CD4-positive, alpha-beta T cell (primary cell): ENCODE data around the gene CAP2. TPM values are rescaled to one million over a fixed set of nuclear protein-coding genes. Genes with fewer than 3 reads are reported as not detected.

Experiments
- ATAC-seq: fragments of 200-7000 bp; cut with Tn5 transposase; one replicate; pipeline ENCODE4 v1.10.0; 2022; ENCODE audit warnings: mild to moderate bottlenecking; ENCODE audit not compliant: poor library complexity
- CTCF ChIA-PET: fragments of 350-600 bp; sonication (Branson Sonifier 250); formaldehyde crosslinking; loops from one replicate; lab custom pipeline; 2021; ENCODE audit warnings: antibody characterized with exemption, inconsistent platforms; lab: Charles Lee
- POLR2A ChIA-PET: fragments of 350-600 bp; sonication (Branson Sonifier 250); formaldehyde crosslinking; loops from one replicate; lab custom pipeline; 2021; ENCODE audit warnings: antibody characterized with exemption, inconsistent platforms; lab: Charles Lee
- DNase-seq, 14 experiments: peaks; one replicate each; pipeline ENCODE4 v3.0.0-alpha.2; 2013 to 2020; ENCODE audit warnings: mixed read lengths in 2 of 14
- H3K27ac ChIP-seq, 2 donors: one replicate each; pipeline versions ENCODE4 v1.5.1 to v1.7.0; 2013; ENCODE audit warnings: low read length in 2 of 2, low read depth in 1 of 2, mild to moderate bottlenecking in 1 of 2
- H3K27me3 ChIP-seq, 2 experiments: 1 replicate in 1 of 2; 2 replicates in 1 of 2; pipeline versions ENCODE4 v1.6.1 to v1.7.0; 2013; ENCODE audit warnings: low read length in 2 of 2, control low read depth in 1 of 2, mild to moderate bottlenecking in 1 of 2, moderate library complexity in 1 of 2; ENCODE audit not compliant: insufficient read depth in 2 of 2, control insufficient read depth in 1 of 2
- H3K36me3 ChIP-seq: one replicate; pipeline ENCODE4 v1.6.1; 2013; ENCODE audit warnings: low read length, control low read depth; ENCODE audit not compliant: insufficient read depth
- H3K4me1 ChIP-seq: one replicate; pipeline ENCODE4 v1.6.1; 2013; ENCODE audit warnings: low read length, control low read depth; ENCODE audit not compliant: insufficient read depth
- H3K4me3 ChIP-seq: one replicate; pipeline ENCODE4 v1.5.1; 2013; ENCODE audit warnings: mild to moderate bottlenecking, low read length, moderate library complexity
- H3K9me3 ChIP-seq, 2 experiments: 1 replicate in 1 of 2; 2 replicates in 1 of 2; pipeline versions ENCODE4 v1.6.1 to v1.7.0; 2013; ENCODE audit warnings: low read length in 2 of 2, mild to moderate bottlenecking in 2 of 2, control low read depth in 1 of 2, moderate library complexity in 1 of 2; ENCODE audit not compliant: control insufficient read depth in 1 of 2, insufficient read depth in 1 of 2
- H3K27ac Mint-ChIP-seq: one replicate; pipeline ENCODE4 v1.8.0; 2020; ENCODE audit warnings: mixed read lengths
- H3K27me3 Mint-ChIP-seq: one replicate; pipeline ENCODE4 v1.8.0; 2021; ENCODE audit warnings: mixed read lengths
- H3K36me3 Mint-ChIP-seq: one replicate; pipeline ENCODE4 v1.8.0; 2021; ENCODE audit warnings: low read depth, mixed read lengths
- H3K4me1 Mint-ChIP-seq: one replicate; pipeline ENCODE4 v1.8.0; 2021; ENCODE audit warnings: low read depth, mixed read lengths
- H3K4me3 Mint-ChIP-seq: one replicate; pipeline ENCODE4 v1.8.0; 2020; ENCODE audit warnings: mild to moderate bottlenecking, mixed read lengths
- H3K9me3 Mint-ChIP-seq: one replicate; pipeline ENCODE4 v1.8.0; 2020; ENCODE audit warnings: mixed read lengths
- CTCF ChIP-seq: fragments of 200-600 bp; IDR thresholded peaks from one replicate; pipeline ENCODE4 v1.8.0; 2022; ENCODE audit warnings: antibody characterized with exemption, mild to moderate bottlenecking
- intact Hi-C, 2 experiments: fragments of 100-400 bp; cut with DNase I in 1 of 2; cut with micrococcal nuclease in 1 of 2; formaldehyde crosslinking; loops; one replicate each; pipeline versions ENCODE4 v1.15.1 to v1.9.0; 2023 to 2025; cut with DNase I, micrococcal nuclease
- total RNA-seq, 174 experiments: library from RNA in 2 of 174; stranded (reverse) in 2 of 174; gene quantifications; one replicate each; pipeline ENCODE4 v1.2.3 and lab custom pipeline; 2021 to 2026

The CAP2 gene
- total RNA-seq, 2 experiments from 2014 or later, result not detected

GRCh38 chr6:17480476-17480875 is 87.1 kb downstream of the CAP2 start:
- no peak for DNase-seq
- POLR2A ChIA-PET, result no interaction called here
- CTCF ChIA-PET, result no interaction called here

GRCh38 chr6:17482711-17483110 is 89.3 kb downstream of the CAP2 start:
- Mint-ChIP-seq H3K9me3 (no peaks in the 10 kb centered on the region), H3K4me3 (no peak overlapping the region), H3K27me3 (peaks cover 16% of the 10 kb centered on the region), H3K4me1 (no peaks in the 10 kb centered on the region), H3K36me3 (no peaks in the 10 kb centered on the region), H3K27ac (no peak overlapping the region)
- no peak for TF ChIP-seq CTCF
- Histone ChIP-seq H3K4me1 (no peaks in the 10 kb centered on the region), H3K4me3 (no peak overlapping the region), H3K9me3 (no peaks in the 10 kb centered on the region), H3K36me3 (no peaks in the 10 kb centered on the region), H3K27ac (no peak overlapping the region), H3K27me3 (peaks cover 0 to 3% of the 10 kb centered on the region in 2 experiments)
- ChIA-PET POLR2A (no interaction called here), CTCF (no interaction called here)
- ATAC-seq (no peak), DNase-seq (no peak)
- intact Hi-C loops, result no loop called here

More at GRCh38 chr6:17480476-17480875, 87.1 kb downstream of the CAP2 start:
- H3K4me3 Mint-ChIP-seq, result no peak overlapping the region
- TF ChIP-seq CTCF, result no peak
- H3K4me1 Mint-ChIP-seq, result no peaks in the 10 kb centered on the region
- peaks cover 13% of the 10 kb centered on the region for H3K27me3 Mint-ChIP-seq
- H3K27me3 ChIP-seq, result peaks cover 0 to 4% of the 10 kb centered on the region in 2 experiments
- H3K9me3 Mint-ChIP-seq, result no peaks in the 10 kb centered on the region
- no peak overlapping the region for H3K27ac Mint-ChIP-seq
- H3K4me3 ChIP-seq, result no peak overlapping the region
- H3K36me3 Mint-ChIP-seq, result no peaks in the 10 kb centered on the region
- no peaks in the 10 kb centered on the region for H3K36me3 ChIP-seq
- no peak overlapping the region for H3K27ac ChIP-seq
- no peak for ATAC-seq
- H3K4me1 ChIP-seq, result no peaks in the 10 kb centered on the region
- no peaks in the 10 kb centered on the region for H3K9me3 ChIP-seq
- intact Hi-C loops, result no loop called here

GRCh38 chr6:17483391-17484016 is 90.1 kb downstream of the CAP2 start:
- intact Hi-C loops, result no loop called here
- Mint-ChIP-seq H3K27ac (no peak overlapping the region), H3K9me3 (no peaks in the 10 kb centered on the region), H3K27me3 (peaks cover 21% of the 10 kb centered on the region), H3K4me3 (no peak overlapping the region), H3K36me3 (no peaks in the 10 kb centered on the region), H3K4me1 (no peaks in the 10 kb centered on the region)
- POLR2A ChIA-PET, result no interaction called here
- ATAC-seq, result no peak
- CTCF ChIA-PET, result no interaction called here
- Histone ChIP-seq H3K36me3 (no peaks in the 10 kb centered on the region), H3K27ac (no peak overlapping the region), H3K4me1 (no peaks in the 10 kb centered on the region), H3K9me3 (no peaks in the 10 kb centered on the region), H3K4me3 (no peak overlapping the region), H3K27me3 (peaks cover 0 to 3% of the 10 kb centered on the region in 2 experiments)
- DNase-seq, result no peak
- no peak for TF ChIP-seq CTCF
